ENCODE results near the gene LSM14A.

- TF ChIP-seq POLR2A (IDR thresholded peaks at IDR 0.05; ENCODE audit: extremely low read depth, insufficient read length) (no peak), MAX (IDR thresholded peaks at IDR 0.05; ENCODE audit: low read depth, low read length) (no peak), CTCF (IDR thresholded peaks at IDR 0.05; ENCODE audit: low read depth, low read length) (no peak), MYC (IDR thresholded peaks at IDR 0.05; ENCODE audit: low read depth, low read length) (no peak)
Observed at GRCh38 chr19:34224996-34225658, 52.8 kb downstream of the LSM14A start.

Data from NB4 (cell line).